ENCODE data around the gene MKX. TPM values are rescaled to one million over a fixed set of nuclear protein-coding genes. Genes with fewer than 3 reads are reported as not detected.

The MKX gene
- polyA plus RNA-seq, 1 experiment = 0.76 TPM

- ChIA-PET POLR2A (no interaction called here), CTCF (interaction anchor here (0.6 to 0.7 kb wide), 3 partner anchors 15 to 338 kb away, joined by 4 to 6 read pairs (median 4); no protein-coding TSS in a partner anchor)
- no peaks in the 10 kb centered on the region for H3K27me3 ChIP-seq (ENCODE audit: control insufficient read depth, insufficient read depth, low read length)
- no peaks in the 10 kb centered on the region for H3K9me3 ChIP-seq (ENCODE audit: control insufficient read depth, insufficient read depth, low read length)
- no peak overlapping the region for H3K27ac ChIP-seq (ENCODE audit: low read depth, low read length)
- DNase-seq (ENCODE audit: low read depth, low spot score) = no peak
- H3K4me3 ChIP-seq (ENCODE audit: low read depth, low read length) = no peak overlapping the region
- no peak for TF ChIP-seq CTCF (IDR thresholded peaks at IDR 0.05; ENCODE audit: low read depth, low read length)
These were observed 31.3 kb downstream of the MKX start for GRCh38 chr10:27714349-27714748.

- H3K27me3 ChIP-seq (ENCODE audit: control insufficient read depth, insufficient read depth, low read length) = no peaks in the 10 kb centered on the region
- H3K27ac ChIP-seq (ENCODE audit: low read depth, low read length) = no peak overlapping the region
- CTCF ChIA-PET = interaction anchor here (0.7 kb wide), 2 partner anchors 14 to 45 kb away, joined by 4 to 6 read pairs; no protein-coding TSS in a partner anchor
- no peak for TF ChIP-seq CTCF (IDR thresholded peaks at IDR 0.05; ENCODE audit: low read depth, low read length)
- POLR2A ChIA-PET = no interaction called here
- H3K9me3 ChIP-seq (ENCODE audit: control insufficient read depth, insufficient read depth, low read length) = no peaks in the 10 kb centered on the region
- DNase-seq (ENCODE audit: low read depth, low spot score) = no peak
- H3K4me3 ChIP-seq (ENCODE audit: low read depth, low read length) = no peak overlapping the region
These were observed 31.7 kb downstream of the MKX start for GRCh38 chr10:27713941-27714340.

- H3K9me3 ChIP-seq (ENCODE audit: control insufficient read depth, insufficient read depth, low read length) = no peaks in the 10 kb centered on the region
- no peaks in the 10 kb centered on the region for H3K27me3 ChIP-seq (ENCODE audit: control insufficient read depth, insufficient read depth, low read length)
- no peak for DNase-seq (ENCODE audit: low read depth, low spot score)
- POLR2A ChIA-PET = interaction anchor here (1.1 kb wide), 1 partner anchor 822 kb away, joined by 3 read pairs; the partner anchor contains the start of gene WAC
- no peak overlapping the region for H3K27ac ChIP-seq (ENCODE audit: low read depth, low read length)
- no peak overlapping the region for H3K4me3 ChIP-seq (ENCODE audit: low read depth, low read length)
- CTCF ChIA-PET = no interaction called here
- TF ChIP-seq CTCF (IDR thresholded peaks at IDR 0.05; ENCODE audit: low read depth, low read length) = no peak
These were observed 35.6 kb downstream of the MKX start for GRCh38 chr10:27710014-27710413.

- CTCF ChIA-PET = no interaction called here
- no peaks in the 10 kb centered on the region for H3K27me3 ChIP-seq (ENCODE audit: control insufficient read depth, insufficient read depth, low read length)
- H3K9me3 ChIP-seq (ENCODE audit: control insufficient read depth, insufficient read depth, low read length) = no peaks in the 10 kb centered on the region
- H3K4me3 ChIP-seq (ENCODE audit: low read depth, low read length) = no peak overlapping the region
- TF ChIP-seq CTCF (IDR thresholded peaks at IDR 0.05; ENCODE audit: low read depth, low read length) = no peak
- no peak for DNase-seq (ENCODE audit: low read depth, low spot score)
- POLR2A ChIA-PET = interaction anchor here (1.1 kb wide), 1 partner anchor 823 kb away, joined by 3 read pairs; the partner anchor contains the start of gene WAC
- no peak overlapping the region for H3K27ac ChIP-seq (ENCODE audit: low read depth, low read length)
These were observed 36.3 kb downstream of the MKX start for GRCh38 chr10:27709304-27709703.

GRCh38 chr10:27701938-27702537 lies 43.6 kb downstream of the MKX start:
- Histone ChIP-seq H3K27ac (ENCODE audit: low read depth, low read length) (no peak overlapping the region), H3K9me3 (ENCODE audit: control insufficient read depth, insufficient read depth, low read length) (no peaks in the 10 kb centered on the region), H3K27me3 (ENCODE audit: control insufficient read depth, insufficient read depth, low read length) (no peaks in the 10 kb centered on the region), H3K4me3 (ENCODE audit: low read depth, low read length) (no peak overlapping the region)
- no peak for TF ChIP-seq CTCF (IDR thresholded peaks at IDR 0.05; ENCODE audit: low read depth, low read length)
- CTCF ChIA-PET = interaction anchor here (1.2 kb wide), 1 partner anchor 40 kb away, joined by 3 read pairs; no protein-coding TSS in a partner anchor
- DNase-seq (ENCODE audit: low read depth, low spot score) = no peak
- POLR2A ChIA-PET = no interaction called here

All from AG04450 (cell line).